Activated T-helper 2 cell treated with anti-CD3 and anti-CD28 coated beads, Interferon-gamma antibody, Interleukin-2, Interleukin-4, amounts not matched to agents 10 μg/mL and 5 μg/mL and 100 μg/mL, durations not matched to agents 14 hours and 24 hours and 36 hours (primary cell): ENCODE measurements around the gene AGBL3. TPM values are rescaled to one million over a fixed set of nuclear protein-coding genes. Genes with fewer than 3 reads are reported as not detected.
"Not testable (repeated sequence)": the region's sequence is repeated elsewhere in the genome, so short reads cannot be mapped to it uniquely, and the experiment has no call there.

Source experiments
- DNase-seq: peaks from one replicate; pipeline ENCODE4 v3.0.0; 2021; ENCODE audit warnings: low spot score
- H3K27ac Mint-ChIP-seq: one replicate; pipeline ENCODE4 v1.8.0; 2021; ENCODE audit warnings: mixed read lengths
- H3K27me3 Mint-ChIP-seq: one replicate; pipeline ENCODE4 v1.8.0; 2021; ENCODE audit warnings: low read depth, mixed read lengths
- H3K36me3 Mint-ChIP-seq: one replicate; pipeline ENCODE4 v1.8.0; 2021; ENCODE audit warnings: low read depth, mixed read lengths
- H3K4me1 Mint-ChIP-seq: one replicate; pipeline ENCODE4 v1.8.0; 2021; ENCODE audit warnings: low read depth, mixed read lengths
- H3K4me3 Mint-ChIP-seq: one replicate; pipeline ENCODE4 v1.8.0; 2021; ENCODE audit warnings: low read depth, mild to moderate bottlenecking, moderate library complexity, mixed read lengths
- H3K9me3 Mint-ChIP-seq: one replicate; pipeline ENCODE4 v1.8.0; 2021; ENCODE audit warnings: mixed read lengths
- intact Hi-C: fragments of 100-400 bp; cut with micrococcal nuclease; formaldehyde crosslinking; loops from one replicate; pipeline ENCODE4 v1.15.1; 2023
- total RNA-seq: library from RNA; stranded (reverse); gene quantifications from 2 replicates; pipeline ENCODE4 v1.2.3, GENCODE V29; 2022

The AGBL3 gene
- total RNA-seq, 1 donor from 2014 or later: 3.9 TPM

DNA sequence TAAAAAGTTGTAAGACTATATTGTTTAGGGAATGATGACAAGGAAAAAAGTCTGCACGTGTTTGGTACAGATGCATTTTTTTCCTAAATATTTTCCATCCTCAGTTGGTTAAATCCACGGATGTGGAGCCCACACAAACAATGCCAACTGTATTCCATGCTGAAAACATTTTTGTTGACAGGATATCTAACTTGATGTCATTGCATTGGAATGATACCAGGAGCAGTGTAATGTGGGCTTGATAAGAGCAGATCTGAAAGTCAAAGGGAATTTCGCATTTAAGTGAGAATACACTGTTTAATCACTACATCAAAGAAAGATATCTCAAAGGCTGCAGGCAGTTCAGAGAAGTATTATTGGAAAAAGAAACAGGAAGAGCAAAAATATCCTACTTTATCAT lies 112.1 kb downstream of the AGBL3 start:
- Mint-ChIP-seq H3K27me3 (no peaks in the 10 kb centered on the region), H3K4me1 (peaks cover 3% of the 10 kb centered on the region), H3K27ac (no peak overlapping the region), H3K9me3 (no peaks in the 10 kb centered on the region), H3K4me3 (no peak overlapping the region), H3K36me3 (no peaks in the 10 kb centered on the region)
- no peak for DNase-seq
- intact Hi-C loops: no loop called here

DNA sequence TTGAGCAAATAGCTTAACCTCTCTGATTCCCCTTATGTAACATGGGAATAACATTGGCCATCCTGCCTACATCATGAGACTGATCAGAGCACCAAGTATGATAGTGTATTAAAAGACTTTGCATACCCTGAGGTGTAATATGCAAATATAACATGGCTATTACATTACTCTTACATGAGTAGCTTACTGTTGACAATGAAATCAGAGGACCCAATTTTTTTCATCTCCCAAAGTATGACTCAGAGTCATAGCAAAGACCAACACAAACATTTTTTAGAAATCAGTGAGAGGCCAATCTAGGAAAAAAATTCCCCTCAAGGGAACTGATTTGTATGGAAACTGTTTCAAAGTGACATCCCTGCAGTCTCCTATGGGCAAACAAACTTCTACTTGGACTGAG lies 114.5 kb downstream of the AGBL3 start:
- H3K9me3 Mint-ChIP-seq: no peaks in the 10 kb centered on the region
- no peaks in the 10 kb centered on the region for H3K36me3 Mint-ChIP-seq
- H3K27ac Mint-ChIP-seq: no peak overlapping the region
- DNase-seq: no peak
- no peak overlapping the region for H3K4me3 Mint-ChIP-seq
- peaks cover 3% of the 10 kb centered on the region for H3K4me1 Mint-ChIP-seq
- H3K27me3 Mint-ChIP-seq: no peaks in the 10 kb centered on the region
- intact Hi-C loops: no loop called here

GRCh38 chr7:135102372-135102771 lies 116.1 kb downstream of the AGBL3 start:
- Mint-ChIP-seq H3K4me3 (no peak overlapping the region), H3K36me3 (no peaks in the 10 kb centered on the region), H3K4me1 (peaks cover 3% of the 10 kb centered on the region), H3K9me3 (no peaks in the 10 kb centered on the region), H3K27me3 (no peaks in the 10 kb centered on the region), H3K27ac (no peak overlapping the region)
- no peak for DNase-seq
- intact Hi-C loops: no loop called here

DNA sequence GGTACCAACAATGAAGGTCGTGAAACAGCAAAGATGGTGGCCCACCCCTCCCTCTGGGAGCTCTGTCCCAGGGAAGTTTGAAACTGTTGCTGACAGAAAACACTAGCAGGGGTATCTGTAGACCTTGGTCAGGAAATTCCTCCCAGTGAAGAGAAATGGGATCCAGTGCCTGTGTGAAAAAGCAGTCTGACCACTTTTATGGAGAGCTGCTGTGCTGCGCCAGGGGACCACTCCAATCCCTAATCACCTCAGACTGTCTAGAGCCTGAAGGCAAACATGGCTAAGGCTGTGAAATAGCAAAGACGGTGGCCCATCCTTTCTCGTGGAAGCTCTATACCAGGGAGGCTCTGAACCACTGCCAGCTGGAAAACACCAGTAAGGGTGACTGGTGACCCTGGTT lies 123.3 kb downstream of the AGBL3 start:
- H3K4me3 Mint-ChIP-seq: no peak overlapping the region
- no peak overlapping the region for H3K27ac Mint-ChIP-seq

GRCh38 chr7:135109976-135110375 lies 123.7 kb downstream of the AGBL3 start:
- Mint-ChIP-seq H3K27ac (no peak overlapping the region), H3K4me1 (no peaks in the 10 kb centered on the region), H3K27me3 (peaks cover 2% of the 10 kb centered on the region), H3K9me3 (no peaks in the 10 kb centered on the region), H3K36me3 (no peaks in the 10 kb centered on the region), H3K4me3 (no peak overlapping the region)
- intact Hi-C loops: no loop called here
- DNase-seq: no peak

More for the DNA sequence above, 123.3 kb downstream of the AGBL3 start:
- DNase-seq: no peak
- Mint-ChIP-seq H3K36me3 (no peaks in the 10 kb centered on the region), H3K9me3 (no peaks in the 10 kb centered on the region), H3K27me3 (peaks cover 2% of the 10 kb centered on the region), H3K4me1 (no peaks in the 10 kb centered on the region)
- intact Hi-C loops: no loop called here

DNA sequence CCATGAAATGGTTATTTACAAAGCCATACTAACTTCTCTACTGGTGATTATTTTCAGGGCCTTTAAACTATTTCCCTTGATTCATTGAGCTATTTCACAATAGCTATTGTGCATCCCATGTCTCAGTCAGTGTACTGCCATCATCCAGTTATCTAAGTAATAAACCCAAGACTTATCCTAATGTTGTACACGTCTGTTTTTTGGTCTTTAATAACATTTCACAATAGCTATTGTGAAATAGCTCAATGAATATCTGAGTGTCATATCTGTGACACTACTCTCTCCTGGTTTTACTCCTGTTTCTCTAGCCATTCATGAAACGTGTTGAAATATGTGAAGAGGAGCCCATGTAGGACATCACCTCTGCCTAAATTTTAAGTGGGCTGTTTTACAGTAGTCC lies 125.1 kb downstream of the AGBL3 start:
- Mint-ChIP-seq H3K9me3 (no peaks in the 10 kb centered on the region), H3K27ac (no peak overlapping the region), H3K4me1 (no peaks in the 10 kb centered on the region), H3K27me3 (peaks cover 2% of the 10 kb centered on the region), H3K36me3 (no peaks in the 10 kb centered on the region), H3K4me3 (no peak overlapping the region)
- intact Hi-C loops: no loop called here
- DNase-seq: no peak

GRCh38 chr7:135114622-135115021 lies 128.3 kb downstream of the AGBL3 start:
- intact Hi-C loops: no loop called here
- Mint-ChIP-seq H3K27me3 (no peaks in the 10 kb centered on the region), H3K9me3 (peaks cover 6% of the 10 kb centered on the region), H3K36me3 (no peaks in the 10 kb centered on the region), H3K4me1 (no peaks in the 10 kb centered on the region), H3K27ac (no peak overlapping the region), H3K4me3 (no peak overlapping the region)
- no peak for DNase-seq

GRCh38 chr7:135117096-135117495 lies 130.8 kb downstream of the AGBL3 start:
- intact Hi-C loops: no loop called here

GRCh38 chr7:135121868-135122267 lies 135.6 kb downstream of the AGBL3 start:
- Mint-ChIP-seq H3K27ac (no peak overlapping the region), H3K36me3 (no peaks in the 10 kb centered on the region), H3K4me3 (no peak overlapping the region), H3K27me3 (peaks cover 11% of the 10 kb centered on the region), H3K9me3 (peaks cover 16% of the 10 kb centered on the region), H3K4me1 (no peaks in the 10 kb centered on the region)
- intact Hi-C loops: no loop called here
- DNase-seq: no peak

More at GRCh38 chr7:135117096-135117495, 130.8 kb downstream of the AGBL3 start:
- no peak overlapping the region for H3K4me3 Mint-ChIP-seq
- H3K27ac Mint-ChIP-seq: no peak overlapping the region
- H3K4me1 Mint-ChIP-seq: no peaks in the 10 kb centered on the region
- H3K27me3 Mint-ChIP-seq: no peaks in the 10 kb centered on the region
- DNase-seq: no peak
- peaks cover 16% of the 10 kb centered on the region for H3K9me3 Mint-ChIP-seq
- no peaks in the 10 kb centered on the region for H3K36me3 Mint-ChIP-seq

DNA sequence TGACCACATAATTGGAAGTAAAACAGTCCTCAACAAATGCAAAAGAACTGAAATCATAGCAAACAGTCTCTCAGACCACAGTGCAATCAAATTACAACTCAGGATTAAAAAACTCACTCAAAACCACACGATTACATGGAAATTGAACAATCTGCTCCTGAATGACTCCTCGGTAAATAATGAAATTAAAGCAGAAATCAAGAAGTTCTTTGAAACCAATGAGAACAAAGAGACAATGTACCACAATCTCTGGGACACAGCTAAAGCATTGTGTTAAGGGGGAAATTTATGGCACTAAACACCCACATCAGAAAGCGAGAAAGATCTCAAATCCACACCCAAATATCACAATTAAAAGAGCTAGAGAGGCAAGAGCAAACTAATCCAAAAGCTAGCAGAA lies 138.3 kb downstream of the AGBL3 start:
- H3K4me3 Mint-ChIP-seq, intact Hi-C loops, H3K4me1 Mint-ChIP-seq, DNase-seq, H3K27ac Mint-ChIP-seq, H3K36me3 Mint-ChIP-seq: not testable (repeated sequence)
- peaks cover 11% of the 10 kb centered on the region for H3K27me3 Mint-ChIP-seq
- peaks cover 13% of the 10 kb centered on the region for H3K9me3 Mint-ChIP-seq

GRCh38 chr7:135128931-135129330 lies 142.6 kb downstream of the AGBL3 start:
- peaks cover 8% of the 10 kb centered on the region for H3K27me3 Mint-ChIP-seq
- DNase-seq: no peak
- no peak overlapping the region for H3K27ac Mint-ChIP-seq
- no peaks in the 10 kb centered on the region for H3K4me1 Mint-ChIP-seq
- H3K4me3 Mint-ChIP-seq: no peak overlapping the region
- H3K9me3 Mint-ChIP-seq: peaks cover 7% of the 10 kb centered on the region
- intact Hi-C loops: no loop called here
- no peaks in the 10 kb centered on the region for H3K36me3 Mint-ChIP-seq

DNA sequence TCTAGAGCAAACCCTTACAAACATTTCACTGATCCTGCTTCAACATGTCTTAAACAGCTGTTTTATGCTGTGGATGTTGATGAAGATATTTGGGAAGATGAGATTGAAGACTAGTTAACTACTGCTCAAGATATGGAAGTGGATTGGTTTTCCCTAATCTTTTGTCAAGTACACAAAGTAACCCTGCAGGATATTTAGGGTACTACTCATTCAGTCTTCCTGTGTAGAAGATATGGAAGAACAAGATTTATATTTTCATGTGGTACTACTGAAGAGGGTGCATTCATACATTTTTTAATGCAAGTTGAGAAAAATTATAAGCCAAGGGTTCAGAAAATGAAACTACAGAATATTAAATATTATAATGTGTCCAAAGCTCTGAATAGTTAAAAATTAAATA lies 143.3 kb downstream of the AGBL3 start:
- Mint-ChIP-seq H3K27me3 (peaks cover 8% of the 10 kb centered on the region), H3K4me3 (no peak overlapping the region), H3K27ac (no peak overlapping the region), H3K9me3 (peaks cover 7% of the 10 kb centered on the region), H3K4me1 (no peaks in the 10 kb centered on the region), H3K36me3 (no peaks in the 10 kb centered on the region)
- DNase-seq: no peak
- intact Hi-C loops: no loop called here

DNA sequence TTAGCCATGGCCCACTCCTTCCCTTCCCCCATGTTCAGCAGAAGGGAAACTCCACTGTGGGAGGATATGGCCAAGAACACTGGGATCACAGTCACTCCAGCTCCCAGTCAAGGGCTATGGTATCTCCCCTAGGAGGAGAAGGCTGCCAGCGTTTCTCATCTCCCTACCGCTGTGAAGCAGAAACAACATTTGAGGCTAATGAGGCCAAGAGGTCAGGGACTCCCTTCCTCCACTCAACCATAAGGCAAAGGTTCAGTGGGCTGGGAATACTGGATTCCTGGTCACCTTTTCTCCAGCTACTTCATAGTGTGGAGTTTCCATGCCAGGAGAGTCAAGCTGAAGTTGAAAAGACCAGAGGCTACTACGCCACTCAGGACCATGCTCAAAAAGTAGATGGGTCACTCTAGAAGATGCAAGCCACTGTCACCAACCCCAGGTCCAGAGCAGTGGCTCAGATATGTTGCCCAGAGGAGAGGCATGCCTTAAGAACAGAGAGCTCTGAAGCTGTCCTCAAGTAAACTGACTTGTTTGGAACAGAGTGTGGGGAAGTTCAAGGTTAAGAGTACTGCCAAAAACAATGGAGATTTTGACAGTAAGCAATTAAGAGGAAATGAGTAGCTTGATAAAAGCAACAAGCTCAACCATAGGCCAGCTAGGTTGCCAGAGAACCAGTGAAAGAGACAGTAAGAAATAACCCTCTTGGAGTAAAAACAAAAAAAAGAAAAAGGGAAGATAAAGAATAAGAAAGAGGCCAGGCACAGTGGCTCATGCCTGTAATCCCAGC lies 157.8 kb downstream of the AGBL3 start:
- H3K9me3 Mint-ChIP-seq: peaks cover 7% of the 10 kb centered on the region
- DNase-seq: no peak
- no peak overlapping the region for H3K27ac Mint-ChIP-seq
- H3K4me3 Mint-ChIP-seq: no peak overlapping the region
- H3K27me3 Mint-ChIP-seq: peaks cover 9% of the 10 kb centered on the region
- peaks cover 32% of the 10 kb centered on the region for H3K4me1 Mint-ChIP-seq
- no peaks in the 10 kb centered on the region for H3K36me3 Mint-ChIP-seq
- intact Hi-C loops: no loop called here
